Activated T-helper 17 cell treated with anti-CD3 and anti-CD28 coated beads, Interleukin-2, amount 50 U/mL, for 72 hours (primary cell): ENCODE results near the gene CMTR2. TPM values are rescaled to one million over a fixed set of nuclear protein-coding genes. Genes with fewer than 3 reads are reported as not detected.

Source experiments
- ATAC-seq: fragments of 150-1000 bp; cut with Tn5 transposase; replicated peaks from 2 replicates; pipeline ENCODE4 v1.10.0; 2021; ENCODE audit warnings: mild to moderate bottlenecking, moderate library complexity
- H3K27ac Mint-ChIP-seq: one replicate; pipeline ENCODE4 v1.8.0; 2022; ENCODE audit warnings: mixed read lengths
- H3K27me3 Mint-ChIP-seq: one replicate; pipeline ENCODE4 v1.8.0; 2022; ENCODE audit warnings: mixed read lengths
- H3K36me3 Mint-ChIP-seq: one replicate; pipeline ENCODE4 v1.8.0; 2022; ENCODE audit warnings: low read depth, mild to moderate bottlenecking, mixed read lengths
- H3K4me1 Mint-ChIP-seq: one replicate; pipeline ENCODE4 v1.8.0; 2022; ENCODE audit warnings: mixed read lengths
- H3K4me3 Mint-ChIP-seq: one replicate; pipeline ENCODE4 v1.8.0; 2022; ENCODE audit warnings: mild to moderate bottlenecking, mixed read lengths
- H3K9me3 Mint-ChIP-seq: one replicate; pipeline ENCODE4 v1.8.0; 2022; ENCODE audit warnings: mixed read lengths
- total RNA-seq, 2 donors: library from RNA; stranded (reverse); gene quantifications; one replicate each; pipeline ENCODE4 v1.2.3, GENCODE V29; 2022

CMTR2 gene
- total RNA-seq, 2 donors from 2014 or later, result 13.6 to 22.2 TPM

DNA sequence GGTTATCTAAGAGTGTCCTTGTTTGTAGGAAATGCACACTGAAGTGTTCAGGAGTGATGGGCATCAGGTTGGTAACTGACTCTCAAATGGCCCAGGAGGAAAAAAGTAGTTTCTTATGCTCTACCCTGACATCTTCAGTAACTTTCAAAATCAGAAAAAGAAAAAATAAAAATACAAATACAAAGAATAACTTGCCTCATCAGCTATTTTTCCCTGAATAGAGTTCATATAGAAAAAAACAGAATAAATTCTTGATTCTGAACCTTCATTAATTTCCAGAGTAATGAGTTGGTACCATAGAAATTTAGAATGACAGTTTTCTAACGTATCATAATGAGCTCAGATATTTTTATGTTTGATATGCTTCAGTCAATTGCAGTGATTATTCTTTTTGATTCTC, 31.4 kb downstream of the CMTR2 start:
- H3K27ac Mint-ChIP-seq, result no peak overlapping the region
- H3K9me3 Mint-ChIP-seq, result no peaks in the 10 kb centered on the region
- H3K27me3 Mint-ChIP-seq, result peaks cover 37% of the 10 kb centered on the region
- no peaks in the 10 kb centered on the region for H3K4me1 Mint-ChIP-seq
- H3K36me3 Mint-ChIP-seq, result no peaks in the 10 kb centered on the region
- no peak overlapping the region for H3K4me3 Mint-ChIP-seq
- no peak for ATAC-seq

DNA sequence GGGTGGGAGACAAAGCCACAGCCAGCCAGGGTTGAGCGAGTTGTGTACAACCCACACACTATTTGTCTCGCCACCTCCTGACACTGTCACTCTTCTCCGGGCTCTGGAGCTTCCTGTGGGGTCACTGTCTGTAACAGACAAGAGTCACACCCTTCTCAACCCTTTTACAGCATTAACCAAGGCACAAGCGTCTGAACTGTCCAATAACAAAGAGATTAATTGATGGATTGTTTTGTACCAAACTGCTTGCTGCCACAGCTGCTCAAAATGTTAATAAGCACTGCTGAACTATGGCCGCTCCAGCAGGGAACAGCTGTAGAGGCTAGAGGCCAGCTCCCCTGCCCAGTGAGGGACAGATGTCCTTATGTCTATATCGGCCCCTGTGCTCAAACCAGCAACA, 33.5 kb downstream of the CMTR2 start:
- Mint-ChIP-seq H3K4me3 (no peak overlapping the region), H3K36me3 (no peaks in the 10 kb centered on the region), H3K4me1 (no peaks in the 10 kb centered on the region), H3K9me3 (no peaks in the 10 kb centered on the region), H3K27ac (no peak overlapping the region), H3K27me3 (peaks cover 34% of the 10 kb centered on the region)
- ATAC-seq, result no peak

DNA sequence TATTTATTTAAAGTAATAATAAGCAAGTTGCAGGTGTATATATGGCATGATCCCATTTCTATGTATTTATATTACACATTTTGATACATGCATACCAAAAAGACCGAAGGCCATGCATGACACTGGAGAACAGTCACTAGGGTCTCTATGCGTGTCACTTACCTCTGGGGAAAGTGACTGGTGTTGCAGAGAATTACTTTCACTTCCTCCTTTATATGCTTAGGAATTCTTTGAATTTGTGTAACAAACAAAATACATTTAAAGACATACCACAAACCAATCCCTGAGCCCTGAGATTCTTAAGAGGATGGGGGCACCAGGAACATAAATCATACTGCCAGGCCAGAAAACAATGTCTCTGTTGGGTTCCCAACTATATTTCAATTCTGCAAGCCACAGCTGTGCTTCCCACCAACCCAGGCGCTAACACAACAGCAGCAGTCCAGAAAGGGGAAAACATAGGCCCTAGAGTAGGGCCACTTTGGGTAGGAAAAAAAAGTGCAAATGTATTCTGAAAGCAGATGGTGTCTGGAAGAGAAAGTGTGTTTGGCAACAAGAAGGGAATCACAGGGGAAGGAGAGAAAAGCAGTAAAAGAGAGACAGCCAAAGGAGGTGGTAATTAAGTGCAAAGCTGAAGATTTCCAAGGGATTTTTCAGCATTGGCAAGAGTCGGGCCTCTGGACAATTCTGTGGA, 34.2 kb downstream of the CMTR2 start:
- H3K4me1 Mint-ChIP-seq, result no peaks in the 10 kb centered on the region

DNA sequence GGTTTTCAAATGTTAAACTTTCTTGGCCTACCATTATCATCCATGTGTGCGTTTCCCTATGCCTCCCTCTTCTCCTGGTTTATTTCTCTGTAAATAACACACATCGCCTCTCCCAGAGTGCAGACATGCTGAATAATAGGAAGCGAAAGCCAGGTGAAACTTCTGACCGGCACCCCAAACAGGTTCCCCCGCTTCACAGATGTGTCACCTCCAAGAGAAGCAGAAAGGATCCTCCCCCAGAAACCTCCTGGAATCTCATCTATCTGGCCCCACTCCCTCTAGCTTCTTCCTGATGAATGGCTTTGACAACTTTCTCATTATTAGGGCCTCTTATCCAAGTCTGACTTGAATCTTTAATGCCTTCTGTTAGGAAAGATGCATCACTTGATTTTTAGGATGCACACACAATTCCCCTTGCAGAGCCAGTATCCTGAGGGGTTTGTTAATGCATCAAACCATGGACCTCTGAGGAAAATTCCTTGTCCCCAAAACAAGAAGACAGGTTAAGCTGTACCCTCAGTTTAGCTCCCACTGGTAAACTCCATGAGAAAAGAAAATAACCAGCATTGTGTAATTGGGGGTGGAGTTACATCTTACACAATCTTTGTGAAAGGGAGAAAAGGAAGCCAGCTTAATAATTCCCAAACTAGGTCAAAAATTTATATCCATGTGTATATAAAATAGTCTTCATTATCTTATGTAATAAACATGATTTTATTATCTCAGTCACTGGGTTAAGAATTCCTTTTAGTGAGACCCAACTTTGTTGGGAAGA, 38.6 kb downstream of the CMTR2 start:
- H3K36me3 Mint-ChIP-seq, result no peaks in the 10 kb centered on the region
- ATAC-seq, result no peak
- H3K27me3 Mint-ChIP-seq, result peaks cover 19% of the 10 kb centered on the region
- H3K9me3 Mint-ChIP-seq, result no peaks in the 10 kb centered on the region
- H3K4me1 Mint-ChIP-seq, result no peaks in the 10 kb centered on the region
- H3K27ac Mint-ChIP-seq, result no peak overlapping the region
- H3K4me3 Mint-ChIP-seq, result no peak overlapping the region

More for the DNA sequence above, 34.2 kb downstream of the CMTR2 start:
- H3K4me3 Mint-ChIP-seq, result no peak overlapping the region
- H3K9me3 Mint-ChIP-seq, result no peaks in the 10 kb centered on the region
- peaks cover 27% of the 10 kb centered on the region for H3K27me3 Mint-ChIP-seq
- no peaks in the 10 kb centered on the region for H3K36me3 Mint-ChIP-seq
- no peak overlapping the region for H3K27ac Mint-ChIP-seq
- no peak for ATAC-seq

DNA sequence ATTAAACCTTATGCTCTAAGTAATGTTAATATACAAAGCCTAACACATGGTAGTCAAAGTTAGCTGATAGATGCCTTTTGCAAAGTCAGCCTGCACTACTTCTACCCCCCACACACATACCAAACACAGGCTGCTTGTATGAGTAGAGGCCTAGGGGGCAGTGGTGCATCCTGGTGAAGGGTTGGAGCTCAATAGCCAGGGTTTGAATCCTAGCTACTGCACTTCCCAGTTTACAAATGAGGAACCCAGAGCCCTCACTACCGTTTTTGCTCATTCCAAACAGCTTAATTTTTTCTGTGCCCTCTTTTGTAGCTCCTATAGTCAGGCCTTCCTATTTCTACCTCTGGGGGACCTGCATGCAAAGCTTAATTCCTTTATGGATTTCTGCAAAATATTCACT, 39.8 kb downstream of the CMTR2 start:
- Mint-ChIP-seq H3K27me3 (peaks cover 16% of the 10 kb centered on the region), H3K36me3 (no peaks in the 10 kb centered on the region), H3K4me3 (no peak overlapping the region)

DNA sequence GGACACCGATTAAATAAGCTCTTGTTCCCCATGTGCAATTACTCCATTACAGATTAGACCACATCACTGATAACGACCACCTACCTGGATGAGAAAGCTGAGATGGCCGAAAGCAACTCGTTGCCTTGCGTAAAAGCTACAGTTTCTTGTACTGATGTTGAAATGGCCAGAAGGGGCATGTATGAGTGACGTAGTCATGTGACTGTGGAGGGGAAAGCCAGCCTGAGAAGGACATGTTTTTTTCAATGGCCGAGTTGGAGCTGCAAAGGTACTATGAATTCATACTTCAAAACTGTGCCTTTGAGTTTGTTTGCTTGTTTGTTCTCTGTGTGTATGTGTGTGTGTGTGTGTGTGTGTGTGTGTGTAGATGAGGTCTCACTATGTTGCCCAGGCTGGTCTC, 41.7 kb downstream of the CMTR2 start:
- Mint-ChIP-seq H3K27me3 (peaks cover 14% of the 10 kb centered on the region), H3K36me3 (no peaks in the 10 kb centered on the region), H3K4me3 (no peak overlapping the region), H3K4me1 (no peaks in the 10 kb centered on the region), H3K9me3 (no peaks in the 10 kb centered on the region), H3K27ac (no peak overlapping the region)
- no peak for ATAC-seq

More for the DNA sequence above, 39.8 kb downstream of the CMTR2 start:
- Mint-ChIP-seq H3K9me3 (no peaks in the 10 kb centered on the region), H3K27ac (no peak overlapping the region), H3K4me1 (no peaks in the 10 kb centered on the region)
- ATAC-seq, result no peak

DNA sequence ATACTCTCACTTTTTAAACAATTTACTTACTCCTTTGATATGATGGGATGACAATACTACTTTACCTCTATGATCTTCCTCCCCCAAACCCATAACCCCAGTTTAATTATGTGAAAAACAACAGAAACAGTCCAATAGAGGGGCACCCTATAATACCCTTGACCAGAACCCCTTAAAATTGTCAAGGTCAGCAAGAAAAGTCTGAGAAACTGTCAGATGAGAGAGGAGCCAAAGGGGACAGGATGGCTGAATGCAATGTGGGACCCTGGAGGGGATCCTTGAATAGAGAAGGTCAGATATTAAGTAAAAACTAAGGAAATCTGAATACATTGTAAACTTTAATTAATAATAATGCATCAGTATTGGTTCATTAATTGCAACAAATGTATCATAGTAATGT, 42.9 kb downstream of the CMTR2 start:
- H3K27me3 Mint-ChIP-seq, result peaks cover 16% of the 10 kb centered on the region
- H3K27ac Mint-ChIP-seq, result no peak overlapping the region
- H3K36me3 Mint-ChIP-seq, result no peaks in the 10 kb centered on the region
- H3K4me3 Mint-ChIP-seq, result no peak overlapping the region
- no peak for ATAC-seq
- no peaks in the 10 kb centered on the region for H3K4me1 Mint-ChIP-seq
- H3K9me3 Mint-ChIP-seq, result no peaks in the 10 kb centered on the region

DNA sequence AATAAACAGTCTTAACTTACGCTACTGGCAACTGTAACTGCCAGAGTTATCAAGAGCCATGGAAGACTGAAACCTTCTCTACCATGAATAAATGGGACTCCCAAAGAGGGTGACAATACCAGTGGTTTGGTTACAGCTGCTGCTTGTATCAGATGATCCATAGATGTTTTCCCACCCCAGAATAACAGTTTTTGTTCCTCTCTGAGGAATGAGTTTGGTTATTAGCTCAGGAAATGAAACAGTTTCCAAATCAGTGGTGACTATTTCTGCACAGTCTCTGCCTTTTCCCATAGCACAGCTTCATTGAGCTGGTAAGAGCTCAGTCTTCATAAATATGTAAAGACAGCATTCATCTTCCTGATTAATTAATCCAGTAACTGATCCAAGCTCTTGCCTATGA, 44.7 kb downstream of the CMTR2 start:
- H3K27ac Mint-ChIP-seq, result no peak overlapping the region
- no peaks in the 10 kb centered on the region for H3K9me3 Mint-ChIP-seq
- H3K27me3 Mint-ChIP-seq, result peaks cover 22% of the 10 kb centered on the region
- H3K4me1 Mint-ChIP-seq, result no peaks in the 10 kb centered on the region
- no peak for ATAC-seq
- no peaks in the 10 kb centered on the region for H3K36me3 Mint-ChIP-seq
- H3K4me3 Mint-ChIP-seq, result no peak overlapping the region

DNA sequence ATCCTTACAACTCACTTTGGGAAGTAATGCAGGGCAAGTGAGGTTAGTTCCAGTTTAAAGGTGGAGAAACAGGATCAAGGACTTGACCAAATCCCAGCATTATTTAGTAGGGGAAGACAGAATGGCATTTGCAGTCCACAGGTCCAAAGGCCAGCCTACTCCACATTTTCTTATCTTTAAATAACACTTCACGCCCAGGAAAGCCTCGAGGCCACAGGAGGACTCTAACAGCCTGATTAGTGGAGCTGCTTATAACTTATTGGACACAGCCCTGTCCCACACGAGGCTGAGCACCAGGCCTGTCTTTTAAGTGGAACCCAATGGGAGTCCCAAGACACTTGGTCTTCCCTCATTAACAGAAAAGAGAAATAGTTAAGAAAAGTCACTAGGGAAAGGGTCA, 46.6 kb downstream of the CMTR2 start:
- H3K4me3 Mint-ChIP-seq, result no peak overlapping the region
- peaks cover 23% of the 10 kb centered on the region for H3K27me3 Mint-ChIP-seq
- H3K27ac Mint-ChIP-seq, result no peak overlapping the region
- H3K36me3 Mint-ChIP-seq, result no peaks in the 10 kb centered on the region
- no peaks in the 10 kb centered on the region for H3K9me3 Mint-ChIP-seq
- ATAC-seq, result no peak
- H3K4me1 Mint-ChIP-seq, result no peaks in the 10 kb centered on the region

DNA sequence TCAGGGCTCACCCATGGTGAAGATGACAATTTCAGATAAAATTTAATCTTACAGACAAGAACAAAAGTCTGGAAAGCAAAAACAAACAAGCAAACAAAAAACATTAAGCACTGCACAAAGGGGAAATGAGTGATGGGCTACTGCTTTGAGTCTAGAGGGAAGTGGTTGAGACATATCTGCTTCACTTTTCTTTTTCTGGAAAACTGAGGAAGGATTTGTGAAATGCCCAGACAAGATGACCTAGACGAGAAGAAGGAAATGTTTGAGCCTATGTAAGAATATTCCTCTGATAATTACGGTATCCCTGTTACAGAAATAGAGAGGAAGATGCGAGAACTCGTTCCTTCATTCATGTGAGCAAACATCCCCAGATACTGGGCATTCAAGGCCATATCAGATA, 47.2 kb downstream of the CMTR2 start:
- no peak for ATAC-seq
- no peaks in the 10 kb centered on the region for H3K4me1 Mint-ChIP-seq
- no peak overlapping the region for H3K4me3 Mint-ChIP-seq
- no peaks in the 10 kb centered on the region for H3K9me3 Mint-ChIP-seq
- no peaks in the 10 kb centered on the region for H3K36me3 Mint-ChIP-seq
- H3K27me3 Mint-ChIP-seq, result peaks cover 23% of the 10 kb centered on the region
- no peak overlapping the region for H3K27ac Mint-ChIP-seq

Other genes with a start within 250 kb of the CMTR2 start
- gene HYDIN, start 58.7 kb downstream of the CMTR2 start, total RNA-seq, result under 1 TPM in 1 of 2 donors, not detected in 1; 0.40 TPM
- not detected for gene CALB2, start 69.3 kb upstream of the CMTR2 start, total RNA-seq
- not detected for gene TLE7, start 152.7 kb upstream of the CMTR2 start, total RNA-seq
- 1 to 10 TPM; 6.8 to 9.3 TPM for gene ZNF23, start 172.8 kb upstream of the CMTR2 start, total RNA-seq
- 1 to 10 TPM; 1.1 to 3.4 TPM for gene ZNF19, start 199.9 kb upstream of the CMTR2 start, total RNA-seq
- not detected for gene CHST4, start 237.0 kb upstream of the CMTR2 start, total RNA-seq